GM12892 (cell line): Measurements from ENCODE around the gene IFITM10.

ENCODE experiments used
- POLR2AphosphoS5 ChIP-seq: IDR thresholded peaks from 2 replicates; pipeline ENCODE4 v1.6.1; 2011; ENCODE audit warnings: low read depth, low read length, control low read depth
- TAF1 ChIP-seq: IDR thresholded peaks from 2 replicates; pipeline ENCODE4 v1.6.1; 2011; ENCODE audit warnings: low read depth, mild to moderate bottlenecking, control low read depth, low read length, borderline replicate concordance

GRCh38 chr11:1765871-1766718 lies 15.7 kb upstream of the IFITM10 start:
- no peak for TF ChIP-seq POLR2AphosphoS5
- no peak for TF ChIP-seq TAF1
